GM21825 (cell line): ENCODE data around the gene RPL38.

Experiments used
- ATAC-seq: cut with Tn5 transposase; IDR thresholded peaks from one replicate; pipeline ENCODE4 v1.9.1; 2021; ENCODE audit warnings: mild to moderate bottlenecking, moderate library complexity; ENCODE audit not compliant: unreplicated experiment

RPL38 gene

GRCh38 chr17:74223901-74224300 is 20.4 kb downstream of the RPL38 start:
- no peak for ATAC-seq

GRCh38 chr17:74224959-74225725 is 21.7 kb downstream of the RPL38 start:
- ATAC-seq = no peak

DNA sequence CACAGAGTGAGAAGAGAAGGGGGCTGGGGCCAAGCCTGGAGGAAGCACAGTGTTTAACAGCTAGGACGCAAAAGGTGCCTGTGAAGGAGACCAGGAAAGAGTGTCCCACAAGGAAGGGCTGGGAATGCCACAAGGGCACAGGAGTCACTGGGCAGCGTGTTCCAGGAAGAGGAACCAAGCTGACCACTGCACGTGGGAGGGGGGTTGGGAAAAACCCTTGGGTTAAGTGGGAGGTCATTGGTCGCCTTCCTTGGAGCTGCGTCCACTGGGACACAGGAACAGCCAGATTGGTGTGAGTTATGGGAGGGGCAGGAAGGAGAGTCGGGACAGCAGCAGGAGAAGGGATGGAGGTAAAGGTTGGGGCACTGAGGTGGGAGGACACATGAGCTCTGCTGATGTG is 22.8 kb downstream of the RPL38 start:
- no peak for ATAC-seq

DNA sequence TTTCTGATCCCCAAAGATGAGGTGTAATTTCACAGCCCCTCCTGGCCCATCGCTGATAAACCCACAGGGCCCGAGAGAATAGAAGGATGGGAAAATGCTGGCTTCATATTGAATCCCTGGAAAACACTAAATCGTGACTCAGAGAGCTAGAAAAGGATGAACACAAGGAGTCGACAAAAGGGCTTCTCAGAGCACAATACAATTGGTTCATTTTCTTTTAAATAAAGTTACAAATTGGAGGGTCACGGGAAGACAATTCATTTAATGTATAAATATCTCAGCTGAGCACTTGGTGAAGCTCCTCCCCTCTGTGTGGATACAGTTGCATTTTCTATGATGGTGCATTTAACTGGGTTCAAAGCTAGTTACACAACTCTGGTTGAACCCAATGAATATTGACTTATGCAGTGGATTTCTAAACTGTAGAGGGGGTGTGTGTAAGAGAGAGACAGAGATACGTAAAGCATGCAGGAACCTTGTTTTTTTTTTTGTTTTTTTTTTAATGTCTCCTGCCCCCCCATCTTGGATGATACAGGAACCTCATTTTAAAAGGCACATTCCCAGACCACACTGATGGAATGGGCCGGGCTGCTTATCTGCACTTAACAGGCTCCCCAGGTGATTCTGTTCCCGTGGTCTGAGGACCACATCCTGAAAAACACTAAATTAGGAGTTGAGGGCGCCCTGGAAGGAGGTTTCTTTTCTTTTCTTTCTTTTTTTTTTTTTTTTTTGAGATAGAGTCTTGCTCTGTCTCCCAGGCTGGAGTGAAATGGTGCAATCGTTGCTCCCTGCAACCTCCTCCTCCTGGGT is 24.0 kb downstream of the RPL38 start:
- ATAC-seq = no peak

- ATAC-seq = no peak
Observed at GRCh38 chr17:74228306-74228978, 25.0 kb downstream of the RPL38 start.

- ATAC-seq = no peak
Observed at GRCh38 chr17:74230896-74231295, 27.4 kb downstream of the RPL38 start.

- ATAC-seq = no peak
Observed at GRCh38 chr17:74231928-74232907, 28.7 kb downstream of the RPL38 start.

GRCh38 chr17:74233937-74234336 is 30.5 kb downstream of the RPL38 start:
- ATAC-seq = no peak

- ATAC-seq = no peak
Observed at GRCh38 chr17:74234486-74234885, 31.0 kb downstream of the RPL38 start.

DNA sequence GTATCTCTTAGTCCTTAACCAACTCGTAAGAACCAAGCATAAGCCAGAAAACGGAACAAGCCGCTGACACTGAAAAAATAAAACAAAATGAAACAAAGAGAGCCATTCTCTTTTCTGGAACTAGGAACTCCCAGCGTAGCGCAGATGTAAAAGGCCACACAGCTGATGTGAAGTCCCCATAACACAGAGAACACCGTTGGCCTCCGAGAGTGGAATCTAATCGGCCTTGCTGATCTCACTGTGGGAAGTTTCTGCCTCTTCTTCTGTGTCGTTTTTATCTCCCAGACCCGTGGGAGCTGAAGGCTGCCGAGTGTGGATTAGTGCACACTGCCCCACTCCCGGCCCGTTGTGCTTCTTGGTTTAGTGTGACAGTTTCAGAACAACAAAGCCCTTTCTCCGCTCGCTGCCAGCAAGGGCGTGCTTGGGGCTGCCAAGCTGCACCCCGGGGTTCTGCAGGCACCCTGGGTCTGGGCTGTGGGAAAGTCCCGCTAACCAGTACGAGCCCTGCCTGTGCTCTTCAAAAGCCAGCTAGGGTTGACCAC is 31.6 kb downstream of the RPL38 start:
- ATAC-seq = no peak

DNA sequence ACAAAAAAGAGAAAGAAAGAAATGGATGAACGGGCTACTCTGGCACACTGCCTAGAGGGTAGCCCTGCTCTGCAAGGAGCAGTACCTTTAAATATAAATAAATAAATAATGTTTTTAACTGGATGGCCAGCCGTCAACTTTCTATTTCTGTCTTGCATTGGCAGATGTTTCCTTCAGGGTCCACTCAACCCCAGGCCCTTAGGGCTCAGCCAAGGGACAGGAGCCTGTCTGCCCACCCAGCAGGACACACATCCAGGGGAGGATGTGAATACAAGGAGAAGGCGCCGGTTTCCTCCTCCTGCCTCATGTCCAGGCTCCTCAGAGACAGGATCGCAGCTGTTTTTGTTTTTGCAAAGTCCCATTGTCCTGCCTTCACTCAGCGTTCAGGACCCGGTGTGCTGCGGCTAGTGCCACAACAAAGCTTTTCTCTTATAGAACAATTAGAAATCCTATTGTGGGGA is 32.5 kb downstream of the RPL38 start:
- ATAC-seq = no peak

DNA sequence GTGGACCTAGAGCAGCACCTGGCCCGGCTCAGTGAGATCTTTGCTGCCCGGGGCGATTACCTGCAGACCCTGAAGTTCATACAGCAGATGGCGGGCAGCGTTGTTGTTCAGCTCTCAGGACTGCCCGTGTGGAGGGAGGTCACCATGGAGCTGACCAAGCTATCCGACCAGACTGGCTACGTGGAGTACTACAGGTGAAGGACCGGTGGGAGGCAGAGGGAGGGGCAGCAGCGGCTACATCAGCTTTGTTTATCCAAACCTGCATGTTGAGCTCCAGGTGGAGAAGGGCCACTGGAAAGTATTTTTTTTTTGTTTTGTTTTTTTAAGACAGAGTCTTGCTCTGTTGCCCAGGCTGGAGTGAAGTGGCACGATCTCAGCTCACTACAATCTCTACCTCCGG is 33.8 kb downstream of the RPL38 start:
- ATAC-seq = no peak

- no peak for ATAC-seq
Observed at GRCh38 chr17:74239172-74239571, 35.7 kb downstream of the RPL38 start.

GRCh38 chr17:74240618-74241205 is 37.2 kb downstream of the RPL38 start:
- no peak for ATAC-seq

DNA sequence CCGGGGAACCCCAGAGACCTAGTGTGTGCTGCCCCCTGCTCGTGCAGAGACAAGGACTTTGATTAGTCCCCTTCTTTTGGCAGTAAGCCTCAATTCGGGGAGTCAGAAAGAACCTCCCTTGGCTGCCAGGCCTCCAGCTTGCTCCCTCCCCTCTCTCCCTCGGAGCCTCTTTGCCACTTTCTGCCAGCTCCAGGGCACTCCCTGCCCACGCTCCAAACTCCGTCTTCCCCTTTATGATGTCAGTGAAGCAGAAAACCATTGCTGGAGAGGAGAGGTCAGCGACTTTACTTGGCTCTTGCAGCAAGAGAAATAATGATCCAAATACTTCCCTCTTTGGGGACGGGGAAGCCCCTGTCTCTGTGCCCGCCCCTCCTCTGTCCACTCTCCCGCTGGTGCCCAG is 38.0 kb downstream of the RPL38 start:
- ATAC-seq = no peak

- no peak for ATAC-seq
Observed at GRCh38 chr17:74241847-74242246, 38.4 kb downstream of the RPL38 start.

- ATAC-seq = no peak
Observed at GRCh38 chr17:74243013-74243755, 39.7 kb downstream of the RPL38 start.

DNA sequence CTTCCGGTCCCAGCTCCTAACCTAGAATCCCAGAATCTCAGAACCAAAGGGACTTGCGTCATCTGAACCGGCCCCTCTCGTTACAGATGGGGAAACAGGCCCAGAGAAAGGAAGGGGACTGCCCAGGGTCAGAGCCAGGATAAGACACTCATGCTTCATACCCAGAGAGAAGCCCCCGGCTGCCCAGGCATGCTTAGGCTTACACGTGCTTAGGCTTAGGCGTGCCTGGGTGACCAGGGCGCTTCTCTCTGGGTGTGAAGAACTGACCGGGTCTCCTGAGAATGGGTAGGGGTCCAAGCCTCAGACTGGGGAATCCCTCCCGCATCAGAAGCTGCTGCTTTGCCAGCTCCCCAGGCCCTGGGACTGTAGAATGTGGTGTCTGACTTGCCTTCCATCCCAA is 40.6 kb downstream of the RPL38 start:
- no peak for ATAC-seq

DNA sequence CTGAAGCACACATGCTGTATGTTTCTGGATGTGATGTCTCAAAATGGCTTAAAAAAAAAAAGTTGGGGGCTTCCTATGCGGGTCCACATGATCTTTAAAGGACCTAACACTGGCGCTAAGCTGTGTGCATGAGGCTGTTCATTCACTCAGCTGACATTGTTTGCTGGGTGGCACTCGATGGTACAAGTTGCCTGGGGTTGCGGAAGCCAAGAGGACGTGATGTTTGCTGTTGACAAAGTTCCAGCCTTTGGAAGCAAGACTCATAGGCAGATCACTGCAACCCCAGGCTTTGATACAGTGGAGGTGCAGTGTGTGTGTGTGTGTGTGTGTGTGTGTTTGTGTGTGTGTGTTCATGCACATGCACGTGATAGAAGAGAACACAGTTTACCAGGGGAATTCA is 41.1 kb downstream of the RPL38 start:
- ATAC-seq = no peak
